ENCODE measurements around the gene TEX36.
A peak's percentile ranks its signal among the peaks of the same experiment; 100 is the strongest.
"Not testable (repeated sequence)": the region's sequence is repeated elsewhere in the genome, so short reads cannot be mapped to it uniquely, and the experiment has no call there.

The TEX36 gene

DNA sequence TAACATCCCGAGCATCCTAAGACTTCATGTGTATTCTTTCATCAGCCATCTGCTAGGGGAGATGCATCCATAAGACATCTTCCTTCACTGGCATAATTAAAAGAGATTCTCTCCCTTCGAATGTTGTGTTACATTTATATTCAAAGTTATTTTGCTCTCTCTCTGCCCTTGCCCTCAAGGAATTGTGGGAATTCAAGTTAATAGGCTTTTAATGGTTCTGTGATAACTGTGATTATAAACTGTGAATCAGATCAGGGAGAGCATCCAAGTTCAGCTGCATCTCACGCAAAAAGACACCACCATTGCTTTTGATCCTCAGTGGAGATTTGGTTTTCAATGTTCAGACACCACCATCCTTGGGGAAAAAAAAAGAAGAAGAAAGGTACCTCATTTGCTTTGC lies 9.2 kb upstream of the TEX36 start:
- DNase-seq (ENCODE audit: low read depth): no peak

DNA sequence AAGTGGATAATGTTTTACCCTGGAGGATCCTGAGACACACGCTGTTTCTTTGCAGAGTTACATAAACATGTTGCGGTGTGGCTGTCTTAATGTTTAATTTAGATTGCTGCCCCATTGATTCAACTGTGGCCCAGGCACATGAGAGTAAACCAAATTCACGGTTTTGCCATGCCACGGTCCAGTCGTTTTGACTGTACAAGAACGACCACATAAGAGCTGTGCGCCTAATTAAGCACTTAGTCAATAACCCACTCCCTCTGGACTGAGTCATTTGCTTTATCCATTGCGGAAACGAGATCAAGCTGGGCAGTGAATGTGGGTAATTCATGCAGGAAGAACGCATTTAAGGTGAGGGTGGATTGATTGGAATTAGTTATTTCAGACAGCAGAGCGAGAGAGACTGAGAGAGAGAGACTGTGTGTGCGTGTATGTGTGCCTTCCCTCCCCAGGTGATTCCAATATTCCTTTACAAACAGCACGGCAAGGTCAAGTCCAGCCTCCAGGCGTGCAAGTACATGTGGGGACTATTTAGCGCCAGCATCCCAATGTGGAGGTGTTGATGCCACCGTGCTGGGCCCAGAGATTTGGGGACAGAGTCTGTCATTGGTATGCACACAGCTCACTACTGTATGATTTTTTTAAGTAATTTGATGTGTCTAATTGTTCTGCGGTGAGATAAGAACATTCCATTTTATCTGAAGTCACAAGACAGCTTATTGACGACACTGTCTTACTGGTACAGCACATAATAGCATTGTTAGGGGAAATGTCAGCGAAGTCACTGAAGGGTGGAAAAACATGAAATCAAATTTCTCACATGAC lies 8.4 kb upstream of the TEX36 start:
- DNase-seq (ENCODE audit: low read depth): no peak

DNA sequence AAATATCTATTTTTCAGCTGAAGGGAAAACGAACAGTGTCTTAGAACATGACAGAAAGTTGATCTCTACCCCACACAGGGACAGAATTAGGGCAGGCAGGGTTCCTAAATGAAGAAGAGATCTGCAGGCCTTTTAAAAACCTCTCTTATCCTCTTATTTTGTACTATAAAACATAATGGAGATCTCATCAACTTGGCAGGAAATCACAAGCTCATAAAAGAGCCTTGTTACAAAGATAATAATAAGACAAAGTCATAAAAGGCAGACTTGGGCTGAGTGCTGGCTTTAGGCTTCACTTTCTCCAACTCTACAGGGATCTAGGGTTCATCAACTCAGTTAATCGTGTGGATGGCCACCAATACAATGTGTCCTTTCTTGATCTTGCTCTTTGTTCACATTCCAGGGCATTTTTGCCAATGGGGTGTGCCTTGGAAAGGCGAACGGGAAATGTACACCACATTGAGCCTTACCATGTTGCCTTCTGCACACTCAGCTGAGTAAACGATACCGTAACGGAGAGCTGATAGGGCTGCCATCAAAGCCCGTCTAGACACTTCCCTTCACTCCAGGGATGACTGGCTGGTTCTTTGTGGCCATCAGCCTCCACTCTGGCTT lies 7.1 kb upstream of the TEX36 start:
- DNase-seq (ENCODE audit: low read depth): no peak

GRCh38 chr10:125687507-125688185 lies 4.7 kb upstream of the TEX36 start:
- DNase-seq (ENCODE audit: low read depth): no peak

DNA sequence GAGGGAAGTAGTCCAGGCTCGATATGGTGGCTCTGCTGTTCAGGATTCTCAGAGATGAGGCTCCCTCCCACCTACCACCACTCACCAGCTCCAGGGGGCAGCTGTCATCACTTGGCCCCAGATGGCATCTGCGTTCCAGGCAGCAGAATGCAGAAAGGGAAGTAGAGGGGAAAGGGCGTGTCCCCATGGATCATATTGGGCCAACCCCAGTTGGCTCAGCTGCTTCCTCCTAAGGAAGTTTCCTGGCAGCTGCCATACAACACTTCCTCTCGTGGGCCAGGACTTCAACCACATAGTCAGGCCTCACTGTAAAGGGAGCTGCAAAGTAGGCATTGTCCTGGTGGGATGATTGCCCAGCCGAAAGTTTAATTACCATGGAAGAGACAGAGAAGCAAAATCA lies 1.6 kb upstream of the TEX36 start:
- DNase-seq (ENCODE audit: low read depth): peak; percentile 63

GRCh38 chr10:125683821-125684220 lies 858 bp upstream of the TEX36 start:
- no peak for DNase-seq (ENCODE audit: low read depth)

- no peak for DNase-seq (ENCODE audit: low read depth)
Measured at GRCh38 chr10:125679436-125679835, 3.5 kb downstream of the TEX36 start.

DNA sequence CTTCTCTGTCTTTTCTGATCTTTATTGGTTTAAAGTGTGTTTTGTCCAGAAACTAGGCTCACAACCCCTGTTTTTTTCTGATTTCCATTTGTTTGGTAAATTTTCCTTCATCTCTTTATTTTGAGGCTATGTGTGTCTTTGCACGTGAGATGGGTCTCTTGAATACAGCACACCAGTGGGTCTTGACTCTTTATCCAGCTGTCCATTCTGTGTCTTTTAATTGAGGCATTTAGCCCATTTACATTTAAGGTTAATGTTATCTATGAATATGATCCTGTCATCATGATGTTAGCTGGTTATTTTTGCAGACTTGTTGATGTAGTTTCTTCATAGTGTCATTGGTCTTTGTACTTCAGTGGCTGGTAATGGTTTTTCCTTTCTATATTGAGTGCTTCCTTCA lies 10.1 kb downstream of the TEX36 start:
- no peak for DNase-seq (ENCODE audit: low read depth)

DNA sequence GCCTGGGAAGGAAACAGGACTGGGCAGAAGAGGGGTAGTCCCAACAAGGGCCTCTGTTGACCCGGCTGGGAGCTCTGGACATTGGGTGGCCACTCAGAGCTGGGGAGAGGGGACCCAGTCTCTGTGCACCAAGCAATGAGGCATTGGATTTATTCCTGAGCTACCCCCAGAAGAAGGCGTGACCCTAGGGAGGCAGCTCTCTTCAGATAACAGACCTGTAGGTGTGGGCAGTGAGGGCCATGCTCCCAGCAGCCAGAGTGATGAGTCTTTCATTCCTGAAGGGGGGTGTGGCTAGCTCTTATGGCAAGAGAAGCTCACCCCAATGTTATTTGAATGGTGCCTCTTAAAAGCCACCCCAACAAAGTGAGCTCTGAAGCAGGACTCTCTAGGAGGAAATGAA lies 20.4 kb downstream of the TEX36 start:
- no peak for DNase-seq (ENCODE audit: low read depth)

- no peak for DNase-seq (ENCODE audit: low read depth)
Measured at GRCh38 chr10:125661941-125662515, 20.9 kb downstream of the TEX36 start.

GRCh38 chr10:125661431-125661940 lies 21.5 kb downstream of the TEX36 start:
- no peak for DNase-seq (ENCODE audit: low read depth)

- DNase-seq (ENCODE audit: low read depth): no peak
Measured at GRCh38 chr10:125659071-125659470, 23.9 kb downstream of the TEX36 start.

DNA sequence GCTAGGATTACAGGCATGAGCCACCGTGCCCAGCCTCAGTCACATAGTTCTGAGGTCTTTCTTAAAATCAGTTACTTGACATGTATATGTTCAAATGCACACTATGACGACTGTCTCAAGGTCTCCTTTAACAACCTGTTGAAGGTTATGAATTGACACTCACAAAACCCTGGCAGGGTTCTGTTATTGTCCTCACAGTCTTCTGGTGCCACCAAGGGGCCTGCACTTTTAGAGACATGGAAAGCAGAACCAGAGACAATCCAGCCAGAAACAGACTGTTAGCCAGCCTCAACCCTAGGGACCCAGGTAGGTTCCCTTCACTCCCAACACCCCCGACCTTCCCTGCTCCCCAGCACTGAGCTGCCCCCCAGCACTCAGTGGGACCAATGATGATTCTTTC lies 26.4 kb downstream of the TEX36 start:
- DNase-seq (ENCODE audit: low read depth): no peak

DNA sequence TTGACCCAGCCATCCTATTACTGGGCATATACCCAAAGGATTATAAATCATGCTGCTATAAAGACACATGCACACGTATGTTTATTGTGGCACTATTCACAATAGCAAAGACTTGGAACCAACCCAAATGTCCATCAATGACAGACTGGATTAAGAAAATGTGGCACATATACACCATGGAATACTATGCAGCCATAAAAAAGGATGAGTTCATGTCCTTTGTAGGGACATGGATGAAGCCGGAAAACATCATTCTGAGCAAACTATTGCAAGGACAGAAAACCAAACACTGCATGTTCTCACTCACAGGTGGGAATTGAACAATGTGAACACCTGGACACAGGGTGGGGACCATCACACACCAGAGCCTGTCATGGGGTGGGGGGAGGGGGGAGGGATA lies 29.9 kb downstream of the TEX36 start:
- DNase-seq (ENCODE audit: low read depth): not testable (repeated sequence)

- no peak for DNase-seq (ENCODE audit: low read depth)
Measured at GRCh38 chr10:125646311-125646710, 36.7 kb downstream of the TEX36 start.

DNA sequence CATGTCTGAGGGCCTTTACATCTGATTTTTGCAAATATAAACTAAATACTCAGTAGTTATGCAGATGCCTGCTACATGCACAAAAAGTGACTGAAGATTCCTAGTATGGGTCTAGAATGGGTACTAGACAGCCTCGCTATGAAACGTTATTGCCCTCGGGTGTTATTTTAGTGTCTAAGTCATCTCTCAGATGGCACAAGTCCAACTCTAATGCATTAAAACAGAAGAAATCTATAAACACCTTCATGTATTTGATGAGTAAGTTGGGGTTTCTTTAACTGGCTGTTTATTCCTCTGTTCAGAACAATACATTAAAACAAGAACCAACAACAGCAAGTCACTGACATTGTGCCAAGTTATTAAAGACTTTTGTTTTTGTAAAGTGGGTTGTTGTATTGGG lies 41.6 kb downstream of the TEX36 start:
- no peak for DNase-seq (ENCODE audit: low read depth)

DNA sequence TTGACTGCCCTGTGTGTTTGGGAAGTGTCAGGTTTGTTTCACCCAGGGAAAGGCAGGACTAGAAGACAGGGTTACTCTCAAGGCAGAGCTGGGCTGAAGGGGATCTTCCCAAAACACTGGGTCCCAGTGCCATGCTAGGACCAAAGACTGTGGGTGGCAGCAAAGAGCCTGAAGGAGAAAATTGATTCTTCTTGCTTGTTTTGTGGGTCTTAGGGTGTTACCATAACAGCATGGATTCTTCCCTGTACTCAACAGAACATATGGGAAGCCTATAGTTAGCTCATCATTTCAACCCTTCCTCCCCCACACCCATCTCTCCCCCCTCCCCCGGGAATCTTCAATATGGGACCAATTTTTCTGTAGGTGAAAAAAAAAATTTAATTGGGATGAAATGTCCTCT lies 42.3 kb downstream of the TEX36 start:
- no peak for DNase-seq (ENCODE audit: low read depth)

- no peak for DNase-seq (ENCODE audit: low read depth)
Measured at GRCh38 chr10:125639846-125640245, 43.1 kb downstream of the TEX36 start.

DNA sequence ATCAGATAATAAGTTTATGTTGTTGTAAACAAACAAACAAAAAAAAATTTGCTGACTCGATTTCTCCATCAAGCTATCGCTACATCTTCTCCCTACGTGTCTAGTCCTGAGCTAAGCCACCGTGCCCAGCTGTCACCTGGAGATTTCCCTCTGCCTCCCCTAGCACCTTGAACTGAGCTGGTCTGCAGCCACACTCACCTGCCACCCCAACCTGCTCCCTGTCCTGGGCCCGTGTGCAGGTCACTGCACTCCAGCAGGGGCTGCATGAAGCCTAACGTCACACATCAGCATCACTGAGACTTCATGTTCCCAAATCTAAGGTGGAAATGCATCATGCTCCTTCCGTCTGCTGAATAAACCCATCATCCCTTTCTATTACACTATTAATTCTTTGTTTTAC lies 44.4 kb downstream of the TEX36 start:
- no peak for DNase-seq (ENCODE audit: low read depth)

DNA sequence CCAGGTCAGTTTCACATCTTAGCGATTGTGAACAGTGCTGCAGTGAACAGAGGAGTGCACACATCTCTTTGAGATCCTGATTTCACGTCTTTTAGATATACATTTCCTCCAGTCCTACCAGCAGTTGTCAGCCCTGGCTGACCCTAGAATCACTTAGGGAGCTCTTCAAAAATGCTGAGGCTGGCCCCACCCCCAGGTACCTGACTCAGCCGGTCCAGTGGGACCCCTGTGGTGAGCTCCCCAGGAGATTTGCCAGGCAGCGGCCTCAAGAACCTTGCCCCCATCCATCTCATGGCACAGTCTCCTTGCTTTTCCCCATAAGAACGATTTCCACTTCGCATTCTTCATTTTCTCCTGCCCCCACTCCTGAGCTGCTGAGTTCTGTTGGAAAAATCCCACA lies 45.5 kb downstream of the TEX36 start:
- no peak for DNase-seq (ENCODE audit: low read depth)

DNA sequence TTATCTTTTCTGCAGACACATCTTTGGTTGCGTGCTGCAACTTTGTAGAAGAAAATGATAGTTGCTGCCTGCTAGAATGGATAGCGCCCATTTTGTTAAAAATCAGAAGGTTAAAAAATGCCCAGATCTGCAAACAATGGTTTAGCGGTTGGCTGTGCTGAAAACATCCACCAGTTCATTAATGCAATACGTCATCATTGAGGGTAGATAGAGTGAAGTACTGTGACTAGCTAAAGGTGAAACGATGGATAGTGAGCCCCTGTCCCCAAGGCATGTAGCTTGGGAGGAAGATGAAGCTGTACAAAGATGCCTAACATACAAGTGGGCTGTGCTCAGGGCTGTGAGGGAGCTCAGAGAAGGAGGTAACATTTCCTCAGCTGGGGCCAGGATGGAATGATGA lies 48.4 kb downstream of the TEX36 start:
- DNase-seq (ENCODE audit: low read depth): no peak

GRCh38 chr10:125633517-125633999 lies 49.4 kb downstream of the TEX36 start:
- no peak for DNase-seq (ENCODE audit: low read depth)

- no peak for DNase-seq (ENCODE audit: low read depth)
Measured at GRCh38 chr10:125631806-125632205, 51.2 kb downstream of the TEX36 start.
